ENCODE data around the gene NPTX1. TPM values are rescaled to one million over a fixed set of nuclear protein-coding genes. Genes with fewer than 3 reads are reported as not detected.
A peak's percentile ranks its signal among the peaks of the same experiment; 100 is the strongest.

NPTX1 gene
- total RNA-seq, 4 donors from 2014 or later, result 1.1 to 2.6 (median 2.3) TPM

DNA sequence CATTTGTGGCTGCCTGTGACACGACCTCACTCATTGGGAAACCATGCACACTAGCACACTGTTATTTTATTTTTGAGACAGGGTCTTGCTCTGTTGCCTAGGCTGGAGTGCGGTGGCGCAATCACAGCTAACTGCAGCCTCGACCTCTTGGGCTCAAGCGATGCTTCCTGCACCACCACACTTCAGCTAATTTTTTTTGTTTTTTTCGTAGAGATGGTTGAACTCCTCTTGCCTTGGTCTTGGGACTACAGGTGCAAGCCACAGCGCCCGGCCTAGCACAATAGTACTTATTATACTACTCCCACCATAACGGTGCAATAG lies 2.8 kb upstream of the NPTX1 start:
- TF ChIP-seq POLR2A (IDR thresholded peaks at IDR 0.05), result no peak
- TF ChIP-seq, protein P1, sequence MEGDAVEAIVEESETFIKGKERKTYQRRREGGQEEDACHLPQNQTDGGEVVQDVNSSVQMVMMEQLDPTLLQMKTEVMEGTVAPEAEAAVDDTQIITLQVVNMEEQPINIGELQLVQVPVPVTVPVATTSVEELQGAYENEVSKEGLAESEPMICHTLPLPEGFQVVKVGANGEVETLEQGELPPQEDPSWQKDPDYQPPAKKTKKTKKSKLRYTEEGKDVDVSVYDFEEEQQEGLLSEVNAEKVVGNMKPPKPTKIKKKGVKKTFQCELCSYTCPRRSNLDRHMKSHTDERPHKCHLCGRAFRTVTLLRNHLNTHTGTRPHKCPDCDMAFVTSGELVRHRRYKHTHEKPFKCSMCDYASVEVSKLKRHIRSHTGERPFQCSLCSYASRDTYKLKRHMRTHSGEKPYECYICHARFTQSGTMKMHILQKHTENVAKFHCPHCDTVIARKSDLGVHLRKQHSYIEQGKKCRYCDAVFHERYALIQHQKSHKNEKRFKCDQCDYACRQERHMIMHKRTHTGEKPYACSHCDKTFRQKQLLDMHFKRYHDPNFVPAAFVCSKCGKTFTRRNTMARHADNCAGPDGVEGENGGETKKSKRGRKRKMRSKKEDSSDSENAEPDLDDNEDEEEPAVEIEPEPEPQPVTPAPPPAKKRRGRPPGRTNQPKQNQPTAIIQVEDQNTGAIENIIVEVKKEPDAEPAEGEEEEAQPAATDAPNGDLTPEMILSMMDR (IDR thresholded peaks at IDR 0.05), result no peak
- WGBS, 2 donors, result 63% methylated on average over 9 of the region's 9 CpGs
- no peak overlapping the region for H3K4me3 ChIP-seq (ENCODE audit: low read depth, poor library complexity, severe bottlenecking)
- no peak for DNase-seq (ENCODE audit: low spot score in 2 of 2)
- intact Hi-C loops (cut with DNase I; ENCODE audit: low total_unique reads), result no loop called here

DNA sequence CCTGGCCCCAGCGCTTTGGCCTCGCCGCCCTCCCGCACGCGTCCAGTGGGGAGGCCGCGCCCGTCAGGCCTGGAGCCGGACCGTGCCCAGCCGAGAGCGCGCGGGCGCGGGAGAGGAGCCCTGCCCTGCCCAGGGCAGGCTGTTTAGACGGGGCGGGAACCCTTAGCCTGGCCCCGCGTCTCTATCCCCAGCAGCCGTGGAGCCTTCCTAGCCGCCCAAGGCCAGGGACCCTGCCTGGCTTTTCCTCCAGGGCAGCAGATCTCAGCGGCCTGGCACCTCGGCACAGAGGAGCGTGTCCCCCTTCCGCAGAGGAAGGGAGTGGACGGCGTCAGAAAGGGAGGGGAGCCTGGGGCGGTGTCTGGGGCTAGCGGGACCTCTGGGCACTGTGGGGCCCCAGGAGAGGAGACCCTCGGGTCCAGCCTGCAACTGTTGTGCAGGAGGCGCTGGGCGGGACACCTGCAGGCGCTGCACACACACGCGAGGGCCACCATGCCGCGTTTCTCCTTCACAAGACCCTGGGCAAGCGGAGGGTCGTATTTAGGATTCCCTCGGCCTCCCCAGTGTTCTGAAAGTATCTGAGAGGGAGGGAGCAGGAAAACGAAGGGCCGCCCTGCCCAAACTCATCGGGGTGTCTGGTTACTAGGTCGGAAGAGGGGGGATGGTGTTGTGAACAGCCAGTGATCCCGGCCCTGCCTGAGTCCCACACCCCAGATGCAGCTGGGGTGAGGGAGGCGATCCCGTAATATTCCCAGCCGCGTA lies 2.3 kb upstream of the NPTX1 start:
- 12 to 14% methylated on average over 21 to 27 of the region's 51 CpGs for WGBS, 2 donors
- intact Hi-C loops (cut with DNase I; ENCODE audit: low total_unique reads), result no loop called here
- H3K4me3 ChIP-seq (ENCODE audit: low read depth, poor library complexity, severe bottlenecking), result no peak overlapping the region
- no peak for DNase-seq (ENCODE audit: low spot score in 2 of 2)
- TF ChIP-seq, protein P1 (IDR thresholded peaks at IDR 0.05), result no peak
- TF ChIP-seq POLR2A (IDR thresholded peaks at IDR 0.05), result no peak

DNA sequence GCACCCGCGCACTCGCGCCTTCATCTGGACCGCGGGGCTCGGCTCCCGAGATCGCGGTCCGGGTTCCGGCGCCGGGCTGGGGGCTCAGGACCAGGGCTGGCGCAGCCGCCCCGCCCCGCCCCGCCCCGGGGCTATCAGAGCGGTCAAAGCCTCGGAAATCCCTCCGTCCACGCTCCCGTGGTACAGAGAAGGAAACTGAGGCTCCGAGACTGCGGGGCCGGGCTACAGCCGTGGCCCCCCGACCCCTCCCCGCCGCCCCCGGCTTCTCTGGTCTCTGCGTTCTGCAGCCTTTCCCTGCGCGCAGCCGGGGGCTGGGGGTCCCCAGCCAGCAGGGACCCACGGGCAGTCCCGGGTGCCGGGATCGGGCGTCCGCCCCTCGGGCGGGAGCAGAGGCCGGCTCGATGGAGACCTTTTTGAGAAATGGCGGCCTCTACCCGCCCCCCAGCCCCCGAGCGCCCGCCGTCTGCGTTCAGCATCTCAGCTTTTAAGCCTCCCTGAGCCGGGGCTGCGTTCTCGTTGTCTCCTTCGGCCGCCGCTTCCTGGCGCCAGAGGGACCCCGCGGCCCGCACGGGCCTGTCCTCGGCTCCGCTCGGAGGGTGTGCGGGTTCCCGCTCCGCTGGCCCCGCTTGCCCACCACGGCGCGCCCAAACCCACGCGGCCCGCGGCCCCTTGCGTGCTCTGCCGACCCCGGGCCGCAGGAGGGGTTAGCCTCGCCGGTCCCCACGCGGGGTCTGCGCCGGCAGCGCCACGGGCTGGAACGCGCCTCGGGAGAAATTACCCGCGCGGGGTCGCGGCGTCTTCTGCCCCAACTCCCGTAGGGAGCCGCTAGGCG lies 1.5 kb upstream of the NPTX1 start:
- intact Hi-C loops (cut with DNase I; ENCODE audit: low total_unique reads), result no loop called here
- TF ChIP-seq POLR2A (IDR thresholded peaks at IDR 0.05), result no peak
- TF ChIP-seq, protein P1 (IDR thresholded peaks at IDR 0.05), result no peak
- no peak for DNase-seq (ENCODE audit: low spot score in 2 of 2)
- WGBS, 2 donors, result 1 to 2% methylated on average over 44 to 46 of the region's 103 CpGs
- H3K4me3 ChIP-seq (ENCODE audit: low read depth, poor library complexity, severe bottlenecking), result no peak overlapping the region

DNA sequence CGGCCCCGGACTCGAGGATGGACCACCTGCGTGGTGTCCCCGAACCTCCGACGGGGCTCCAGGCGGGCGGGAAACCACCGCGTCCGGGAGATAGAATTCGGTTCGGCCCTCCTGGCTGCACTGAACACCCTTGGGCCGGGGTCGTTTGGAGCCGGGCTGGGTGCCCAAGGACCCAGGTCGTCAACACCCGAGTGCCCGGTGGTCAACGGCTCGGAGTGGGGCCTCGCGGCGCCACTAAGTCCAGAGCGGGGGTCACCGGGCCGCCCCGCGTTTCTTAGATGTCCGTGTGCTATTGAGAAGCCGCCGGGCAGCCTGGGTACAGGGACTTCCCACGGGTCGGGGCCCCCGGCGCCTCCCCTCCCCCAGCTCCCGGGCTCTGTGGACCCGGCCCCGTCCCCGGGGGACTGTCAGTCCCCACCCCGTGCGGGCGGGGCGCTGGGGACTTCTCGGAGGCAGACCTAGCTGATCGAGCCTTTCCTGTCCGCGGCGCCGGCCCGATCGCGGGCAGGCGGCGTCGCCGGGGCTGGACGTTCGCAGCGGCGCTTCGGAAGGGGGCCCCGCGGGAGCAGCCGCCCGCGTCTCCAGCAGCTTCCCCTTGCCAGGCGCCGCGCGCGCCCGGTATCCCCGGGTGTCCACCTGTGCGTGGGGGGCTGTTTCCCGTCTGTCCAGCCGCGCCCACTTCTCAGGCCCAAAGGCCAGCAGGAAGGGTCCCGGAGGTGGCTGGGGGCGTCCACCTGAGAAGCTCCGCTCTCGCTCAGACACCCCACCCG lies 655 bp upstream of the NPTX1 start:
- DNase-seq (ENCODE audit: low spot score in 2 of 2), result no peak
- intact Hi-C loops (cut with DNase I; ENCODE audit: low total_unique reads), result no loop called here
- peak overlapping the region; percentile 8 for H3K4me3 ChIP-seq (ENCODE audit: low read depth, poor library complexity, severe bottlenecking)
- WGBS, 2 donors, result 4% methylated on average over 10 of the region's 84 CpGs; no CpG with 5 or more reads in 1 of the 2 donors
- TF ChIP-seq POLR2A (IDR thresholded peaks at IDR 0.05), result no peak

DNA sequence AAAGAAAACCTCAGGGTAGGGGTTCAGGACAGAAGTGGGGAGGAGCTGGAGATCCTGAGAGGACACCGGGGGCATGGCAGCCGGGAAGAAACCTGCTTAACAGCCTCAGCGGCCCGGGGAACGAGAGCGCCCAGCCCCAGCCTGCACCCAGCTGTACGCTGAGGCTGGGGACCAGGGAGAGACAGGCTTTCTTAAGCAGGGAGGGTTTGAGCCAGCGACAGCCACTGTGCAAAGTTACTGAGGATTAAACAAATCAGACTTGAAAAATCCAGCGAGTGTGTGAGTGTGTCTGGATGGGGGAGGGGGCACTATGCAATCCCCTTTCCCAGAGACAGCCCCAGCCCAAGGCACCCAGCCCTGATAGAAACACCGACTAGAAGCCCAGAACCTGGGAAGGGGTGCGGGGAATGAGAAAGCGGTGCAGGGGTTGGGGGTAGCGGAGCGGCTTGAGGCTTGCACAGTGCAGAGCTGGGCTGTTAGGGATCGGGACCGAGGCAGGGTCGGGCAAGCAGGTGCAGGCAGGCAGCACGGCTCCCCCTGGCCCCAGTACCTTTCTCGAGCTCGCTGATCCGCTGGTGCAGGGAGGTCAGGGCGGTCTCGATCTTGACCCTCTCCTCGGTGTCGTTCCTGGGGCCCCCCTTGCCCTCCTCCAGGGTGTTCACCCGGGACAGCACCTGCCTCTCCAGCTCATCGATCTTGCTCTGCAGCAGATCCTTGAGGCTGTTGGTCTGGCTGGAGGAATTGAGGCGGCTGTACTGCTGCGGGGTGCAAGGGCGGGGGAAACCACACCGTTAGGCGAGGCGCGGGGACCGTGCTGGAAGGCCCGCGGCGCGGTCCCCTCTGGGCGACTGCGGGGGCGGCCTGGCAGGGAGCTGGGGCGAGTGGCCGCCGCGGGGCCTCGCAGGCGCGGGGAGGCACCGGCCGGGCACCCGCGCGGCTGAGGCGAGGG lies 1.2 kb downstream of the NPTX1 start:
- no peak for TF ChIP-seq POLR2A (IDR thresholded peaks at IDR 0.05)
- TF ChIP-seq, protein P1 (IDR thresholded peaks at IDR 0.05), result no peak
- 2 to 4% methylated on average over 24 to 40 of the region's 55 CpGs for WGBS, 2 donors
- intact Hi-C loops (cut with DNase I; ENCODE audit: low total_unique reads), result no loop called here
- no peak for DNase-seq (ENCODE audit: low spot score in 2 of 2)
- no peak overlapping the region for H3K4me3 ChIP-seq (ENCODE audit: low read depth, poor library complexity, severe bottlenecking)

All from lower leg skin (tissue), 4 donors.